Right atrium auricular region (tissue), 2 donors: ENCODE measurements around the gene C1orf174. TPM values are rescaled to one million over a fixed set of nuclear protein-coding genes. Genes with fewer than 3 reads are reported as not detected.

ENCODE experiments used
- DNase-seq: peaks from one replicate; pipeline ENCODE4 v3.0.0-alpha.2; 2019; ENCODE audit warnings: low spot score
- H3K27ac ChIP-seq, 2 donors: fragments of 200-600 bp; sonication (generic); 1 replicate in 1 of 2; 2 replicates in 1 of 2; pipeline ENCODE4 v1.5.1; 2016 to 2019
- H3K27me3 ChIP-seq, 2 donors: fragments of 200-600 bp; sonication (generic); one replicate each; pipeline versions ENCODE4 v1.5.1 to v1.6.0; 2017 to 2019
- H3K36me3 ChIP-seq: fragments of 200-600 bp; sonication (generic); one replicate; pipeline ENCODE4 v1.5.1; 2016
- H3K4me1 ChIP-seq, 2 donors: fragments of 200-600 bp; sonication (generic); one replicate each; pipeline versions ENCODE4 v1.5.1 to v1.6.0; 2017 to 2019
- H3K4me3 ChIP-seq, 2 donors: fragments of 200-600 bp; sonication (generic); 1 replicate in 1 of 2; 2 replicates in 1 of 2; pipeline ENCODE4 v1.5.1; 2017 to 2019; ENCODE audit warnings: mild to moderate bottlenecking in 1 of 2, moderate library complexity in 1 of 2
- H3K9me3 ChIP-seq, 2 donors: fragments of 200-600 bp; sonication (generic); one replicate each; pipeline ENCODE4 v1.5.1; 2019
- total RNA-seq, 2 donors: library from RNA; depleted of rRNA; stranded (reverse); fragments of >200 nt; gene quantifications; one replicate each; pipeline ENCODE4 v1.1.0, GENCODE V29; 2016
- TF ChIP-seq, protein P1 (sequence below), 2 donors: fragments of 200-600 bp; sonication (generic); IDR thresholded peaks; one replicate each; pipeline ENCODE4 v1.5.1; 2019; ENCODE audit warnings: antibody characterized with exemption in 2 of 2

Gene C1orf174
- total RNA-seq, 2 donors from 2014 or later = 9.1 to 18.8 TPM

DNA sequence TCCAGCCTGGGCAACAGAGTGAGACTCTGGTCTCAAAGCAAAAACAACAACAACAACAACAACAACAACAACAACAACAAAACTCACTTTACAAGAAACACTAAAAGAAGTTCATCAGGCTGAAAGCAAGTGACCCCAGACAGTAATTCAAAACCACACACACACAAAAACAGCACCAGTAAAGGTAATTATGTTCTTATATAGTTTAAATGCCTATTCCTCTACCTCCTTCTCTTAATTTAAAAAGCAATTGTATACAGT, 1.7 kb downstream of the C1orf174 start:
- peaks cover 0 to 8% of the 10 kb centered on the region in 2 donors for H3K4me1 ChIP-seq
- H3K9me3 ChIP-seq = peaks cover 0 to 9% of the 10 kb centered on the region in 2 donors
- DNase-seq = no peak
- H3K27ac ChIP-seq = no peak overlapping the region
- TF ChIP-seq, protein P1, sequence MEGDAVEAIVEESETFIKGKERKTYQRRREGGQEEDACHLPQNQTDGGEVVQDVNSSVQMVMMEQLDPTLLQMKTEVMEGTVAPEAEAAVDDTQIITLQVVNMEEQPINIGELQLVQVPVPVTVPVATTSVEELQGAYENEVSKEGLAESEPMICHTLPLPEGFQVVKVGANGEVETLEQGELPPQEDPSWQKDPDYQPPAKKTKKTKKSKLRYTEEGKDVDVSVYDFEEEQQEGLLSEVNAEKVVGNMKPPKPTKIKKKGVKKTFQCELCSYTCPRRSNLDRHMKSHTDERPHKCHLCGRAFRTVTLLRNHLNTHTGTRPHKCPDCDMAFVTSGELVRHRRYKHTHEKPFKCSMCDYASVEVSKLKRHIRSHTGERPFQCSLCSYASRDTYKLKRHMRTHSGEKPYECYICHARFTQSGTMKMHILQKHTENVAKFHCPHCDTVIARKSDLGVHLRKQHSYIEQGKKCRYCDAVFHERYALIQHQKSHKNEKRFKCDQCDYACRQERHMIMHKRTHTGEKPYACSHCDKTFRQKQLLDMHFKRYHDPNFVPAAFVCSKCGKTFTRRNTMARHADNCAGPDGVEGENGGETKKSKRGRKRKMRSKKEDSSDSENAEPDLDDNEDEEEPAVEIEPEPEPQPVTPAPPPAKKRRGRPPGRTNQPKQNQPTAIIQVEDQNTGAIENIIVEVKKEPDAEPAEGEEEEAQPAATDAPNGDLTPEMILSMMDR (IDR thresholded peaks at IDR 0.05) = no peak
- H3K36me3 ChIP-seq = peaks cover 7% of the 10 kb centered on the region
- H3K27me3 ChIP-seq = no peaks in the 10 kb centered on the region
- H3K4me3 ChIP-seq = no peak overlapping the region

DNA sequence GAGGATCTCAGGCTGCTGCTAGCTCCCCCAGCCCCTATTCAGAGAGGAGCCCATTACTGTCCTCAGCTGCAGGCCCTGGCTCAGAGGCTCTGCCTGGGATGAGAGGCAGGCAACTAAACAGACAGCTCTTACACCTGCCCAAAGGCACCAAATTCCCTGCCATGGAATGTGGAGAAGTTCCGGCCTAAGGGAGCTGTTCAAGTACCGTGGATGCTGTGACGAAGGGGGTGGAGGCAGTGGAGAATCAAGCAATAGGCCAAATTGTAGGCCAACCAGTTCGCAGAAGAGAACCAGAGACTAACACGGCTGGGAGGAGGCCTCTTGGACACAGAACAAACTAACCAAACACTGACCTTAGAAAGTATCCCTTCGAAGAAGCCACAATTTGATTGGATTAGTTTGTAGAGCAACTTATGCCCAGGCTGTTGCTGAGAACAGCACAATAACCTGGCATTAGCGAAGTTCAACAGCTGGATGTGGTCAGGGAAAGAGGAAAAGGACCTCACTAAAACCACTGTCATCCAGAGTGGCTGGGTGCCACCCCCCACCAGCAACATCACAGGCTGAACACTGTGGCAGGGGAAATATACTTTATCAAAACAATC, 3.6 kb downstream of the C1orf174 start:
- no peaks in the 10 kb centered on the region for H3K27me3 ChIP-seq
- H3K36me3 ChIP-seq = peaks cover 9% of the 10 kb centered on the region
- H3K9me3 ChIP-seq = peaks cover 0 to 9% of the 10 kb centered on the region in 2 donors
- H3K27ac ChIP-seq = no peak overlapping the region
- no peak overlapping the region for H3K4me3 ChIP-seq
- DNase-seq = no peak
- H3K4me1 ChIP-seq = peaks cover 0 to 13% of the 10 kb centered on the region in 2 donors
- TF ChIP-seq, protein P1 (IDR thresholded peaks at IDR 0.05) = no peak

DNA sequence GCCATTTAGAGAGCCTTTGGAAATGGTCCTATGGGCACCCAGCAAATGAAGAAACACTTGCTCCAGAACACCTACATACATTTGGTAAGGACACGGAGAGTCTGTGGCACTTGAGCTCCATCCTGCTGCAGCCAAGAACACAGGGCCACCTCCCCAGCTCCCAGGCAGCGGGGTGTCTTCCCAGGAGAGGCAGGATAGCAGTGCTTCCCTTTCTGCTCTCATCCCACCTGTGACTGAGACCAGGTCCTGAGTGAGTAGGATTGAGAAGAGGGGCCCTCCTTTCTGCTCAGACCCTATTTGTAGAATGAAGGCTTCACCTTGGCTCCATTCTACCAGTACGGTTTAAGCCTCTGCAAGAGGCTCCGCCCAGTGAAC, 4.1 kb downstream of the C1orf174 start:
- no peak for DNase-seq
- H3K4me1 ChIP-seq = peaks cover 0 to 13% of the 10 kb centered on the region in 2 donors
- peaks cover 0 to 9% of the 10 kb centered on the region in 2 donors for H3K9me3 ChIP-seq
- no peak overlapping the region for H3K4me3 ChIP-seq
- TF ChIP-seq, protein P1 (IDR thresholded peaks at IDR 0.05) = no peak
- H3K27ac ChIP-seq = no peak overlapping the region
- H3K27me3 ChIP-seq = no peaks in the 10 kb centered on the region
- peaks cover 13% of the 10 kb centered on the region for H3K36me3 ChIP-seq

DNA sequence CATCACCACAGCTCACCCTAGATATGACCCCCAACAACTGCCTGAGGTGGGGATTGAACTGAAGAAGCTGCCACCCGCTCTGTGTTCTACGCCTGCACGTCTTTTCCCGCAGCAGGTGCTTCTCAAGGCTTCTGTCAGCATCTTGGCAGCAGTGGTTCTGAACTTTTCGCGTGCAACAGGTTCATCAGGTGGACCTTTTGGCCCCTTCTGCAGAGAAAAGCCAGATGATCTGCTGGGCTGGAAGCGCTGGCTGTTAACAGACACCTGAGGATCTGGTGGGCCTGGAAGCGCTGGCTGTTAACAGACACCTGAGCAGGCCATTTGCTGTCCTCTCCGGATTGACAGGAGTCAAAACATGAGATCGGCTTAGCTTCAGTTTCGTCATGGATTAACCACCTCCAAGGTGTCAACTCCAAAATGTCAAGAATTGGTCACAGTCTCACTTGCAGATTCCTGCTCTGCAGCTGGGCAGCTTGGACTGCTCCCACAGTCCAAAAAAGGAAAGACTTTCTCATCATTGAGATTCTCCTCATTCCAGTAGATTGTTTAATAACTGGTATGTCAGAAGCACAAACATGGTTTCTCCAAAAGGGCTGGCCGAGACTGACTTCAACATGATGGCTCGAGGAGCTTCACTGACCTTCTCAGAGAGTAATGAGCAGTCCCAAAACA, 4.7 kb downstream of the C1orf174 start:
- Histone ChIP-seq H3K36me3 (peaks cover 18% of the 10 kb centered on the region), H3K4me1 (peaks cover 0 to 13% of the 10 kb centered on the region in 2 donors), H3K4me3 (no peak overlapping the region), H3K27ac (no peak overlapping the region), H3K9me3 (peaks cover 0 to 9% of the 10 kb centered on the region in 2 donors), H3K27me3 (no peaks in the 10 kb centered on the region)
- no peak for DNase-seq
- TF ChIP-seq, protein P1 (IDR thresholded peaks at IDR 0.05) = no peak

DNA sequence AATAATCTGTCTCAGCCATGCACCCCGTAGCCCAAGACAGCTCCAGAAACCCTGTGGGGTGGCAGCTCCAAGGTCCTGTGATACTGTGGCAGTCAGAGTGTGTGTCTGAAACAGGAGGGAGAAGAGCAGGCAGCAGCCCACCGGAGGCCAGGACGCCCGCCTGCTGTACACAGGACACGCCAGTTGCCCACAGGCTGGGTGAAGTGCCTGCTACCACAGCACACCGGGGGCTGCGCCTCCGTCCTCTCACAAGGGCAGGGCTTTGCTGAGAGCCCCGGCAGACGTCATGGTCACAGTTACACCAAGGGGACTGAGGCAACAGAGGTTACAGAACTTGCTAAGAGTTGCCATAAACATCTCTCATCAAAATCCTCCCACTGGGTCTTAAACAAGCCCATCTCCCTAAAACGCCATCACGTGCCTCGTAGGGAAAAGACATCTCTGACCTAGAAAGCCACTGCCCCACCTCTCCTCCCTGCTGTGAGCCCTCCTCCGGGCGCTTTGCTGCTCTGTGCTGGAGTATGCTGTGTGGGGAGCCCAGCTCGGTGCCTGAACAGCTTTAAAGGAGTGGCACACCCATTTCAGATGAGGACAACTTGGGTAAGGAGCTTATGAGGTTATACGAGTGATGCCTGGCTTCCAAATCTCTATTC, 5.3 kb downstream of the C1orf174 start:
- Histone ChIP-seq H3K4me3 (no peak overlapping the region), H3K27ac (no peak overlapping the region), H3K27me3 (no peaks in the 10 kb centered on the region), H3K9me3 (peaks cover 0 to 9% of the 10 kb centered on the region in 2 donors), H3K36me3 (peaks cover 25% of the 10 kb centered on the region), H3K4me1 (peaks cover 0 to 13% of the 10 kb centered on the region in 2 donors)
- DNase-seq = no peak
- TF ChIP-seq, protein P1 (IDR thresholded peaks at IDR 0.05) = no peak
